OCI-LY7 (cell line): ENCODE measurements around the gene PIEZO2. TPM values are rescaled to one million over a fixed set of nuclear protein-coding genes. Genes with fewer than 3 reads are reported as not detected.

ENCODE experiments used
- BruUV-seq: library from RNA; stranded (reverse); fragments of 400-500 nt; replicated peaks from 2 replicates; lab custom pipeline; 2021; lab: Mats Ljungman, UMichigan
- CTCF ChIA-PET: fragments of 300-600 bp; sonication (Branson Sonifier 250); formaldehyde crosslinking; loops from one replicate; lab custom pipeline; 2022; ENCODE audit warnings: antibody characterized with exemption; ENCODE audit not compliant: unreplicated experiment; lab: Charles Lee
- POLR2A ChIA-PET: fragments of 300-600 bp; sonication (Branson Sonifier 250); formaldehyde crosslinking; loops from one replicate; lab custom pipeline; 2022; ENCODE audit warnings: antibody characterized with exemption; lab: Charles Lee
- DNase-seq: peaks from one replicate; pipeline ENCODE4 v3.0.0-alpha.2; 2015; ENCODE audit warnings: low spot score
- H2AFZ ChIP-seq: fragments of 200-600 bp; sonication (generic), shearing (Covaris generic); 2 replicates; pipeline ENCODE4 v1.6.1; 2014; ENCODE audit warnings: mild to moderate bottlenecking, antibody characterized with exemption, low read length, moderate library complexity
- H3K27ac ChIP-seq: fragments of 200-600 bp; sonication (generic); 2 replicates; pipeline ENCODE4 v1.5.1; 2014; ENCODE audit warnings: mixed run types, low read depth, mild to moderate bottlenecking, moderate library complexity, low read length, inconsistent platforms; ENCODE audit not compliant: poor library complexity, severe bottlenecking
- H3K36me3 ChIP-seq: fragments of 200-600 bp; sonication (generic); 2 replicates; pipeline ENCODE4 v1.6.1; 2014; ENCODE audit warnings: mild to moderate bottlenecking, antibody characterized with exemption, low read length, moderate library complexity, mixed read lengths; ENCODE audit not compliant: insufficient read depth
- H3K4me1 ChIP-seq: fragments of 200-600 bp; sonication (generic); 2 replicates; pipeline ENCODE4 v1.5.1; 2014; ENCODE audit warnings: mild to moderate bottlenecking, low read length; ENCODE audit not compliant: insufficient read depth, poor library complexity, severe bottlenecking
- H3K4me2 ChIP-seq: fragments of 200-600 bp; sonication (generic); 2 replicates; pipeline ENCODE4 v1.6.1; 2014; ENCODE audit warnings: mild to moderate bottlenecking, low read length
- H3K4me3 ChIP-seq: fragments of 200-600 bp; sonication (generic); 2 replicates; pipeline ENCODE4 v1.5.1; 2014; ENCODE audit warnings: mild to moderate bottlenecking, low read depth, low read length; ENCODE audit not compliant: poor library complexity, severe bottlenecking
- H3K79me2 ChIP-seq: fragments of 200-600 bp; sonication (generic); 2 replicates; pipeline ENCODE4 v1.6.1; 2016; ENCODE audit warnings: low read depth, mild to moderate bottlenecking, low read length, moderate library complexity, mixed read lengths; ENCODE audit not compliant: insufficient read depth
- H3K9me2 ChIP-seq: fragments of 200-600 bp; sonication (generic); 2 replicates; pipeline ENCODE4 v1.6.1; 2016; ENCODE audit warnings: mild to moderate bottlenecking, low read length, mixed read lengths; ENCODE audit not compliant: insufficient read depth
- H3K9me3 ChIP-seq: fragments of 200-600 bp; sonication (generic); 2 replicates; pipeline ENCODE4 v1.6.1; 2014; ENCODE audit warnings: mild to moderate bottlenecking, mixed run types, low read length, mixed read lengths
- H4K20me1 ChIP-seq: fragments of 200-600 bp; sonication (generic); 2 replicates; pipeline ENCODE4 v1.6.1; 2014; ENCODE audit warnings: mild to moderate bottlenecking, antibody characterized with exemption, low read length, moderate library complexity, mixed read lengths; ENCODE audit not compliant: insufficient read depth
- CTCF ChIP-seq: fragments of 200-600 bp; sonication (generic); conservative IDR thresholded peaks from 2 replicates; pipeline ENCODE4 v1.5.1; 2014; ENCODE audit warnings: mild to moderate bottlenecking, antibody characterized with exemption, low read length, moderate library complexity, mixed read lengths
- EZH2phosphoT487 ChIP-seq: fragments of 200-600 bp; sonication (generic); IDR thresholded peaks from 2 replicates; pipeline ENCODE4 v1.6.1; 2018; ENCODE audit warnings: low read depth, borderline replicate concordance, mild to moderate bottlenecking, mixed run types, antibody characterized with exemption, low read length, moderate library complexity, mixed read lengths
- intact Hi-C: fragments of 100-400 bp; cut with micrococcal nuclease; formaldehyde crosslinking; loops from one replicate; pipeline ENCODE4 v1.10.0; 2022; ENCODE audit not compliant: unreplicated experiment
- total RNA-seq, 2 experiments: library from RNA; depleted of rRNA in 1 of 2; stranded (reverse); fragments of >200 nt in 1 of 2; shearing (Covaris generic) in 1 of 2; gene quantifications; 2 replicates each; pipeline ENCODE4 v1.2.3, GENCODE V29; 2014 to 2022

The PIEZO2 gene
- total RNA-seq, 2 experiments from 2014 or later = 0.95 to 3.3 TPM

GRCh38 chr18:10718809-10719208, 430.6 kb downstream of the PIEZO2 start:
- Histone ChIP-seq H3K27ac (no peak overlapping the region), H3K4me2 (no peak overlapping the region), H3K4me1 (no peaks in the 10 kb centered on the region), H4K20me1 (no peaks in the 10 kb centered on the region), H3K4me3 (no peak overlapping the region), H3K9me2 (no peaks in the 10 kb centered on the region), H2AFZ (no peak overlapping the region), H3K79me2 (no peaks in the 10 kb centered on the region), H3K36me3 (no peaks in the 10 kb centered on the region), H3K9me3 (no peaks in the 10 kb centered on the region)
- TF ChIP-seq CTCF (no peak), EZH2phosphoT487 (no peak)
- ChIA-PET CTCF (no interaction called here), POLR2A (no interaction called here)
- no TSS peak for BruUV-seq
- no peak for DNase-seq
- intact Hi-C loops = no loop called here

- TF ChIP-seq CTCF (no peak), EZH2phosphoT487 (no peak)
- intact Hi-C loops = no loop called here
- Histone ChIP-seq H3K4me1 (no peaks in the 10 kb centered on the region), H3K36me3 (no peaks in the 10 kb centered on the region), H3K4me3 (no peak overlapping the region), H3K9me3 (no peaks in the 10 kb centered on the region), H3K9me2 (no peaks in the 10 kb centered on the region), H4K20me1 (no peaks in the 10 kb centered on the region), H3K27ac (no peak overlapping the region), H2AFZ (no peak overlapping the region), H3K79me2 (no peaks in the 10 kb centered on the region), H3K4me2 (no peak overlapping the region)
- ChIA-PET CTCF (no interaction called here), POLR2A (no interaction called here)
- no TSS peak for BruUV-seq
- DNase-seq = no peak
Observed at GRCh38 chr18:10715791-10716190, 433.6 kb downstream of the PIEZO2 start.

GRCh38 chr18:10713409-10713808, 436.0 kb downstream of the PIEZO2 start:
- ChIA-PET CTCF (no interaction called here), POLR2A (interaction anchor here (1.6 kb wide), 1 partner anchor 33 kb away, joined by 4 read pairs; no protein-coding TSS in a partner anchor)
- DNase-seq = no peak
- H4K20me1 ChIP-seq = no peaks in the 10 kb centered on the region
- no peaks in the 10 kb centered on the region for H3K4me1 ChIP-seq
- no peaks in the 10 kb centered on the region for H3K9me2 ChIP-seq
- H2AFZ ChIP-seq = no peak overlapping the region
- no TSS peak for BruUV-seq
- no peak for TF ChIP-seq EZH2phosphoT487
- no peak for TF ChIP-seq CTCF
- H3K36me3 ChIP-seq = no peaks in the 10 kb centered on the region
- intact Hi-C loops = no loop called here
- no peak overlapping the region for H3K4me2 ChIP-seq
- no peak overlapping the region for H3K27ac ChIP-seq
- no peaks in the 10 kb centered on the region for H3K9me3 ChIP-seq
- no peaks in the 10 kb centered on the region for H3K79me2 ChIP-seq
- no peak overlapping the region for H3K4me3 ChIP-seq
